NCI-H2029 (cell line): ENCODE results near the gene RP2.

Source experiments
- DNase-seq: peaks from one replicate; lab custom pipeline; 2025; lab: John Stamatoyannopoulos, UW

RP2 gene

DNA sequence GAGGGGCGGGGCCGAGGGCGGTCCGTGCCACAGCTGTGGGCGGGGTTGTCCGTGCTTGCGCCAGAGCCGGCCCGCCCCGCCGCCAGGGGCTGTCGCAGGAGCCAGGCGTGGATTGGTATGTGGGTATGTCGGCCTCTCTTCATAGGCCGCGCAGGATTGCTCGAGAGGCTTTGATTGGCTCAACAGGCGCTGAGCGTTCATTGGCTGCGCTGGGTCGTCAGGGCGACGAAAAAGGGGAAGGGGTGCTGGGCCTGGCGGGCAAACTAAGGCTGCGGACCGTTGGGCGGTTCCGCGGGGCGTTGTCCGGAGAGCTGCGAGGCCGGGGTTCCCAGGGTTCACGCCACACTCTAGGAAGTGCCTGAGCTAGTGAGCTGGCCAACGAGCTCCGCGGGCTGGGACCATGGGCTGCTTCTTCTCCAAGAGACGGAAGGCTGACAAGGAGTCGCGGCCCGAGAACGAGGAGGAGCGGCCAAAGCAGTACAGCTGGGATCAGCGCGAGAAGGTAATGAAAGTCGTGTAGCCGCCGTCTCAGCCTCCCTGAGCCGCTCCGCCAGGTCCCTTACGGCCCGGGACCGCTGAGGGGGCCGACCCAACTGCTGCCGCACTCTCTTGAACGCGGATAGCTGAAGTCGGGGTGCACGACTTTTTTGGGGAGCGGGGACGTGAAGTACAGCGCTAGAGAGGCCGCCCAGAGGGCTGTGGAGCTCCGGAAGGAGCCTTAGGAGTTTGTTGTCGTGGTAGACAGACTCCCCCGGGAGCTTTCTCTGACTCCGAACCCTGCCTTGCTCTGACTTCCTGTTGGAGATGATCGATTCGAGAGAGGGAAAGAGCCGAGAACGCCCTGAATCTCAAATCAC, at the start of gene RP2:
Gene RP2, plus strand, starts transcription at position 343 of the 857 bp plus-strand sequence. Its CDS starts 58 bp downstream, at position 401.
- DNase-seq = peak; percentile 87

GRCh38 chrX:46788902-46789301, 47.9 kb upstream of the RP2 start:
- DNase-seq = no peak

DNA sequence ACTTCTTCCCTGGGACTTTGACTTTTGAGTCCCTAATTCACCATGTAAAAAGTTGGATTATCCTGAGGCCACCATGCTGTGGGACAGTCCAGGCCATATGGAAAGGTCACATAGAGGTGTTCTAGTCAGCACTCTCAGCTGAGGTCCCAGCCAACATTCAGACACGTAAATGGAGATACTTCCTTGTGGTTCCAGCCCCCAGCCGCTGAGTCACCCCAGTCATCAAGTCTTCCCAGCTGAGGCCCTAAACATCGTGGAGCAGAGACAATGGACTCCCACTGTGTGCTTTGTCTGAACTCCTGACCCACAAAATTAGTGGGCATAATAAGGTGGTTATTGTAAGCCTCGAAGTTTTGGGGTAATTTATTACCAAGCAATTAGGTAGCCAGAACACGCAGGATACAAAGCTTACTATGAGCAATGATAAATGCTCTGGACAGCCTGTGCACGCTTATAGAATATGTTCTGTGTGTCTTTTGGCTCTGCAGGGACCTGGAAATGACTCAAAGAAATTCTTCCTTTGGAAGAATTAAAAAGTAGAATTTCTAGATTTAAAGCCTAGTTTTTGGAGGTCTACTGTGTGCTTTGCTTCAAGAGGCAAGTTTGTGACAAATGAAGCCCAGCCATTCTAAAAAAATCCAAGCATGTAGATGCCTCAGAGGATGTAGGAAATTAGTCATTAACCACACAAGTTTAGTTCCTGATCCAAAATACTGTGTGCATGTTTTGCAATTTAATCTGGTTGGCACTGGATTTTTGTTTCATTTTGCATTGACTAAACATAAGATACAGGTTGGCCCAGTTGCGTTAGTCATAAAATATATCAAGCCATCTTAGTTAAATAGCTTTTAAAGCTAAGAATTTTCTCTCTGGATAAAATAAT, 44.7 kb upstream of the RP2 start:
- DNase-seq = no peak

DNA sequence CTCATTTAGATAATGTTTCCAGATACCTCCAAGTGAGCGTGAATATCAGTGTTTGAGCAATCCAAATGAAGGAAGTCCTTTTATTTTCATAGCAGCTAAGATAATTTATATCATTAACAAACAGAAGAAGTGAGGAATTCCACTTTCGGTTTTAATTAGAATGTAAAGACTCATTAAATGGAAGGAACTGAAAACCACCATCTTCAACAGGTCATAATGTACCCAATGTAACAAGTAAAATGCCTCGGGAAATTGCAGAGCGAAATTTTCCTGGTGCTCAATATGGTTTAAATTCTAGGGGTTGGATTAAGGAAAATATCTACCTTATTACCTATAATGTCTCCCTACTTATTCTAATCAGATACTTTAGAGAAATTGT, 44.0 kb upstream of the RP2 start:
- no peak for DNase-seq

DNA sequence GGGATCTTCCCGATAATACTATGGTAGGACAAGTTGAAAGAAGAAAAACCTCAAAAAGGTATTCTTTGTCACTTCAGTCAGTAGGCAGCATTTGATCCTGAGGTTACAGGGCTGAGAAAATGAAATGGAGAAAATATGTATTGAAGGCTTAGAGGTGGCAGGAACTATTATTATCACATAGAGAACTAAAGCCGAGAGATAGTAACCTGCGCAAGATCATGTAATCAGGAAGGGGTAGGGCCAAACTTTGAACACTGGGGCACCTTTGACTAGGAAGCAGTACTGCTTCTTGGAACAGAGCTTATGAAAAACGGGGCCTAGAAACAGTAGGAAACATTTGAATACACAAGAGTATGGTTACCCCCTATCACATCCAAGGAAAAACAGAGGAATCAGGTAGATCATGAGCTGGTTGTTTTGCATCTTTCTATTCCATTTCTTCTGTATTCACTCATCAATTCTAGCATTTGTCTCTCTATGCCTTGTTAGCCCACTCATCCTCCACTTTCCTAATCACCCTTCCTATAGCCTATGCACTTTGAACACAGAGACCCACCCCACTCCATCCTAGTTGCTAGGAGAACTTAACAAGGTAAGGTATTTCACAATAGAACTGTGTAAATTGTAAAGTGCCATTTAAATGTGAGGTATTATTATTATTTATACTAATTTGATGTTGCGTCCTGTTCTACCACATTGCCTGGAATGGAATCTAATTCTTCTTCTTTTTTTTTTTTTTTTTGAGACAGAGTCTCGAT, 43.3 kb upstream of the RP2 start:
- DNase-seq = no peak

- DNase-seq = peak; percentile 24
These were observed 40.2 kb upstream of the RP2 start for GRCh38 chrX:46796574-46797191.

DNA sequence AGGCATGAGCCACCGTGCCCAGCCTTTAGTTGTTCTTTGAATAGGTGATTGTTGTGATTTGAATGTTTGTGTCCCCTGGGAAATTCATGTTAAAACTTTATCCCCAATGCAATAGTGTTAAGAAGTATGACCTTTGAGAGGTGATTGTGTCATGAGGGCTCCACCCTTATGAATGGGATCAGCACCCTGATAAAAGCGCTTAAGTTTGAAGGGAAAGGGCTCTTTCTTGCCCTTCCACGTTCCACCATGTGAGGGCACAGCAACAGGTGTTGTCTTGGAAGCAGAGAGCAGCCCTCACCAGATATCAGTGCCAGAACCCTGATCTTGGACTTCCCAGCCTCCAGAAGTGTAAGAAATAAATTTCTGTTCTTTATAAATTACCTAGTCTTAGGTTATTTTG, 33.7 kb upstream of the RP2 start:
- DNase-seq = no peak

DNA sequence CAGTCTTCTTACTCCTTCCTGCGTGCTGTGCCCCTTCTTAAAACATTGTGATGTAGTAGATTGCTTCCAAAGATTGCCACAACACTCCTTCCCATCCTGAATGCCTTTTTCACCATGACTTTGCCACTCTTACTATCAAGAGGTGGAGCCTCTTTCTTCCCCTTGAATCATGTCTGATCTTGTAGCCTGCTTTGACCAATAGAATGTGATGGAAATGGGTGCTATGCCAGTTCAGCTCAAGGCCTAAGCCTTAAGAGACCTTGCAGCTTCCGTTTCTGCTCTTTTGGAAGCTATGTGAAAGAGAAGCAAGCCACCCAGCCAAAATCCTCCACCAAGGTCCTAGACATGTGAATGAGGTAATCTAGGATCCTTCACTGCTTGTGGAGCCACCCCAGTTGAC, 31.6 kb upstream of the RP2 start:
- DNase-seq = no peak

DNA sequence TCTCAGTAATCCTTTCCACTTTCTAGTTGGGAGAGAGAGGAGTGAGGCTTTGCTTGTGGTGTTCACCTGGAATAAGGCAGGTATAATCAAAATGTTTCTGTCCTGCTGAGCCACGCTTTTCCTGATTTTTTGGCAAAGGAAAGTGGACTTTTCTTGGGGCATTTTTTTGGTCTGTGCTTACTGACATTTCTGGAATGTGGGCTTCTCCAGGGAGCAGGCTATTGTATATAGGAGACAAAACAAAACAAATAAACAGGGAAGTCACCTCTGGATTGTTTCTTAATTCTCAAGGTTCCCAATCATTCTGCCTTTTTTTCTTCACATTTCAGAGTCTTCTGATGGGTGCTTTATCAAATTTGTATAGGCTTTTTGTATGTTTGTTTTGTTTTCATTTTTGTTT, 25.7 kb upstream of the RP2 start:
- DNase-seq = no peak

GRCh38 chrX:46812445-46812844, 24.4 kb upstream of the RP2 start:
- DNase-seq = no peak

- DNase-seq = no peak
These were observed 21.9 kb upstream of the RP2 start for GRCh38 chrX:46814966-46815365.

- DNase-seq = no peak
These were observed 17.7 kb upstream of the RP2 start for GRCh38 chrX:46819136-46819535.

GRCh38 chrX:46820391-46821100, 16.3 kb upstream of the RP2 start:
- no peak for DNase-seq

DNA sequence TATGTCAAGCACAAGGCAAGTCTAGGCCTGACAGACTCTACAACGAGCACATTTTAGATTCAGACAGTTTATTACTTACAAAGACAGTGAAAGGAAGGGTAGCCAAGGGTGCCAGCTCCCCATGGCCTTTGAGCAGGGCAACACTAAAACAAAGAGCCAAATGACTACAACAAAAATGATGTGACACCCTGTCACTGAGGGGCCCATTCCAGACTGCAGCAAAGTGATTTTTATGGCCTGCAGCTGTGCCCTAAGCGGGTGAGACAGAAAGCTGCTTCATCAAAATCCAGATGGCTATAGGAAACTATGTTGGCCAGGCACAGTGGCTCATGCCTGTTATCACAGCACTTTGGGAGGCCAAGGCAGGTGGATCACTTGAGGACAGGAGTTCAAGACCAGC, 13.4 kb upstream of the RP2 start:
- DNase-seq = no peak

- DNase-seq = no peak
These were observed 5.0 kb upstream of the RP2 start for GRCh38 chrX:46831765-46832327.

DNA sequence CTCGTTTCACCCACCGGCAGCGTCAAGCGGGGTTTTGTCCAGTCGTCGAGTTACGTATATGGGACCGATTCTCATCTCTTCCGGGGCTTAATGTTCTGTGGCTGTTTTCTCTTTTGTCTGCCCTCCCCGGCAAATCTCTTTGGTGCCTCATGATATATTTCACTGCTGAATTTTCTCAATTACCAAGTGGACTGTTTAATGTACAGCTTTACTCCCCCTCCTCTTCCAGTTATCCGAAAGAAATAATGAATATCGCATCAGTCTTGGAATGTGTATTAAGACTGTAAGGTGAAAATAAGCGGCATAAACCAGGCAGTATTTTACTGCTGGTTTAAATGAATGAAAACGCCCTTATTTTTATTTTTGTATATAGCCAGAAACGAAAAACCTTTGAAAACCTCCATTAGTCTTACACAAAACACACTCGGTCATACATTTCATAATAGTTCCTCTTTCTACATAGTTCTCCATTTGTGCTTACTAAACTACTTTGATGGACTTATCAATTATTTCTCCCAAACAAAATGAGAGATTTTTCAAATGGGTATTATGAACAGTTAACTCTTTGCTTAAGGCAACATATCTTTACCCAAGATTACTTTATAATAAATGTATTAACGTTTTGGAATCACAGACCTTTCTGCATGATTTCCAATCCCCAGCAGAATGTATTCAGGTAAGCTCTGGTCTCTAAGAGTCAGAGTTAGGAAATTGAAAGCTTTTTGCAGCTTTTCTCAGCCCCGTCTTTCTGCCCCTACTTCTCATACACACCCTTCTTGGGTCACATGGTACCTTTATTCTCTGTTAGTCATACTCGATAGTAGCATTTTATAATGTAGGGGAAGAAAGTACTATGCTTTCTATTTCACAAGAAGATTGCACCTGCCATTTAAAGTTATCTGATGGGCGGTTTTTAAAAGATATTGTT, 979 bp downstream of the RP2 start:
- DNase-seq = no peak

DNA sequence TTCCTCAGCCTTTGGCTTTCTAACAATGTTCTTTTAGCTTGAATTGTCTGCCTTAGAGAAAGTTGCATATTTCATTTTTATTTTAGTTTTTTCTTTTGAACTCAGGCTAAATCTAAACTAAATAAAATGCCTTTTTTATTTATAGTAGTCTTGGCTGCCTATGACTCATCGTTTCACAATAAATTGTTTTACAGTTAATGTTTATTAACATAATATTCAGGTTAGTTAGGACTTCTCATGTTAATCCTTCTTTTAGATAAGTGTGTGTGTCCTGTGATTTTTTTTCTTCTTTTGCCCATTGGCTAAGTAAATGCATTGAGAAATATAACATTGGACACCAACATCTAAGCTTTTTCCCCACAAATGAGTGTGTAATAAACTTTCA, 1.6 kb downstream of the RP2 start:
- DNase-seq = no peak

DNA sequence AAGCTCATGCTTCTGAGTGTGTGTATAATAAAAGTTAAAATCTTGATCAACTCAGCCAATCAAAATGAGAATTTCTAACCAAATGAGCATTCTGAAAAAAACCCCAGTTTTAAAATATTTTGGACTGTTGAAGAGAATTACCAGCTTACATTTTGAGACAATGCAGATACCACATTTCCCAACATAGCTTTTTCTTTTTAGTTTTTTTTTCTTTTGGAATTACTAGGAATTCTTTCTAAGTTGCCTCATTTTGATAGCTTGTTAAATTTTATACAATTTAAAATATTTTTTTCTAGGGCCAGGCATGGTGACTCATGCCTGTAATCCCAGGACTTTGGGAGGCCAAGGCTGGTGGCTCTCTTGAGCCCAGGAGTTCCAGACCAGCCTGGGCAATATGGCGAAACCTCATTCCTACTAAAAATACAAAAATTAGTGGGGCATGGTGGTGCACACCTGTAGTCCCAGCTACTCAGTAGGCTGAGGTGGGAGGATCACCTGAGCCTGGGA, 2.2 kb downstream of the RP2 start:
- DNase-seq = no peak

DNA sequence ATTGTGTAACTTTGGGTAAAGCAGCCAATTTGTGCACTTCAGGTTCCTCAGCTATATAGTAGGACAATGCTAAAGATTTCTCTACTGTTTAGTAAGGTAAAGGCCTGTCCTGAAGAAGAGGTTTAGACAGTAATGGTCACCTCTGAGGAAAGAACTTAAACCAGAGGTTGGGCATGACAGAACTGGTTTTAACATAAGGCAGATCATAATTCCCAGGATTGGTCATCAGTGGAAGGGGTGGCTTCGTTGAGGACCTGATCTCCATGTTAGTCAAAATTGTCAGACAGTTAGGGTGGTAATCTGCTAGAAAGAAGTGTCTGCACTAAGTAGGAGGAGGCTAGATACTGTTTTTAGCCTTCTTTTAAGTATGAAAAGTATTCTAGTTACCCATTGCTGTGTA, 4.1 kb downstream of the RP2 start:
- no peak for DNase-seq

DNA sequence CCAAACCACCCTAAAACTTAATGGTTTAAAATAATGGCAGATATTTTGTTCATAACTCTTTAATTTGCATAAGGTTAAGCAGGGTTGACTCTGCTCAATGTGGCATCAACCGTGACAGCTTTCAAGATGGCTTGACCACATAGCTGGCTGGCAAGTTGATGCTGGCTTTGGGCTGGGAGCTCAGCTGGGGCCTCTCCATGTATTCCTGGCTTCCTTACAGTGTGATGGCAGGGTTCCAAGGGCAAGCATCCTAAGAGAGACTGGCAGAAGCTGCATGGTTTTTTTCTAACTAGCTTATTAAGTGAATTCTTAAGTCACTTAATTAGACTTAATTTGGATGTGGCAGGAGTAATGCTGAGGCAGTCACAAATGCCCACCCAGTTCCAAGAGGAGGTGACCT, 4.5 kb downstream of the RP2 start:
- peak; percentile 1 for DNase-seq
